Measurements from ENCODE around the gene MAPK9. TPM values are rescaled to one million over a fixed set of nuclear protein-coding genes. Genes with fewer than 3 reads are reported as not detected.
"Not testable (repeated sequence)": the region's sequence is repeated elsewhere in the genome, so short reads cannot be mapped to it uniquely, and the experiment has no call there.

The MAPK9 gene
- total RNA-seq, 1 donor from 2014 or later = 31.8 TPM

- Mint-ChIP-seq H3K9me3 (ENCODE audit: unreplicated experiment) (peaks cover 6% of the 10 kb centered on the region), H3K4me3 (ENCODE audit: unreplicated experiment) (no peak overlapping the region), H3K36me3 (ENCODE audit: unreplicated experiment) (no peaks in the 10 kb centered on the region), H3K27ac (ENCODE audit: unreplicated experiment) (no peak overlapping the region), H3K27me3 (ENCODE audit: unreplicated experiment) (peaks cover 5% of the 10 kb centered on the region), H3K4me1 (ENCODE audit: unreplicated experiment) (peaks cover 4% of the 10 kb centered on the region)
- no peak for DNase-seq (ENCODE audit: extremely low spot score, unreplicated experiment)
- no peak for TF ChIP-seq CTCF (IDR thresholded peaks at IDR 0.05)
These were observed 80.7 kb downstream of the MAPK9 start for GRCh38 chr5:180210961-180211760.

DNA sequence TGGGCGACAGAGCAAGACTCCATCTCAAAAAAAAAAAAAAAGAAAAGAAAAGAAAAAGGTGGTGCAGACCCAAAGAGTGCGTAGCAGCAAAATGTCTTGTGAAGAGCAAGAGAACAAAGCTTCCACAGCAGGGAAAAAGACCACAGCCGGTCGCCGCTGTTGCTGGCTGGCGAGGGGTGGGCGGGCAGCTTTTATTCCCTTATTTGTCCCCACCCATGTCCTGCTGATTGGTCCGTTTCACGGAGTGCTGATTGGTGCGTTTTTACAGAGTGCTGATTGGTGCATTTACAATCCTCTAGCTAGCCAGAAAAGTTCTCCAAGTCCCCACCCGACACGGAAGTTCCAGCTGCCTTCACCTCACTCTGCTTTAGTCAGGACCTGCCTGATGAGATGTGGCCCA, 81.8 kb downstream of the MAPK9 start:
- peak overlapping the region; percentile 61 for H3K4me3 Mint-ChIP-seq (ENCODE audit: unreplicated experiment)
- not testable (repeated sequence) for H3K27ac Mint-ChIP-seq (ENCODE audit: unreplicated experiment)

GRCh38 chr5:180209137-180209581, 82.7 kb downstream of the MAPK9 start, which contains the start of gene RASGEF1C:
TSS of gene RASGEF1C (minus strand) at chr5:180209211. CDS start at chr5:180138052, 71,159 bp downstream.
- Mint-ChIP-seq H3K9me3 (ENCODE audit: unreplicated experiment) (no peaks in the 10 kb centered on the region), H3K4me3 (ENCODE audit: unreplicated experiment) (peak within 1 kb of the TSS; percentile 63), H3K4me1 (ENCODE audit: unreplicated experiment) (peaks cover 4% of the 10 kb centered on the region), H3K27ac (ENCODE audit: unreplicated experiment) (no peak within 1 kb of the TSS), H3K27me3 (ENCODE audit: unreplicated experiment) (peaks cover 5% of the 10 kb centered on the region), H3K36me3 (ENCODE audit: unreplicated experiment) (no peaks in the 10 kb centered on the region)
- TF ChIP-seq CTCF (IDR thresholded peaks at IDR 0.05) = peak; percentile 53
- DNase-seq (ENCODE audit: extremely low spot score, unreplicated experiment) = peak; percentile 90

More for the DNA sequence above, 81.8 kb downstream of the MAPK9 start:
- not testable (repeated sequence) for H3K36me3 Mint-ChIP-seq (ENCODE audit: unreplicated experiment); H3K9me3 Mint-ChIP-seq (ENCODE audit: unreplicated experiment); H3K27me3 Mint-ChIP-seq (ENCODE audit: unreplicated experiment); H3K4me1 Mint-ChIP-seq (ENCODE audit: unreplicated experiment); DNase-seq (ENCODE audit: extremely low spot score, unreplicated experiment)

DNA sequence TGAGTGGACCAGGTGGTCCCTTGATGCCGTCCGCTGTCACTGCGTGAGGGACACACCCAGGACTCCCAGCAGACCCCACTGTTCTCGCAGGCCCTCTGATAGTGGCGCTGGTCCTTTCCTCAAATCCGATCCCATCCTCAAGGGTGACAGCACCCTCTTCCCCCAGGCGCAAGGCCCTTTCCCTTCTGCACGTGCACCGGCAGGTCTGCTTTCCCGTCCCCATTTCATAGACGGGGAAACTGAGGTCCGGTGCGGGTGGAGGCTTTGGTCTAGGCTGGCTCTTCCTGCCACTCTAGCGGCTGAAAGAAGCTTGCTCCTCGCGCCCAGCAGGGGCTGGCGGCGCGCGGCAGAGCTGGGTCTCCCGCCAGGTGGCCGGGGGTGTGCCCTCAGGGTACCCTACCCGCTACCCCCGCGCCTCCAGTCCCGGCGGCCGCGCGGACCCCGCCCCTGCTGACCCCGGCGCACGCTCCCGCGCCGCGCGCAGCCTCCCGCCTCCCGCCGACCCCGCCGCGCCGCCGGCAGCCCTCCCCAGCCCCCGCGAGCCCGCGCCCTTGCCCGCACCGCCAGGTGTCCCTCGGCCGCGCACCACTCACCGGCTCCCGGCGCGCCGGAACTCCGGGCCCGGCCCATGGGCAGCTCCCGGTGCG, 83.3 kb downstream of the MAPK9 start:
- Mint-ChIP-seq H3K9me3 (ENCODE audit: unreplicated experiment) (no peaks in the 10 kb centered on the region), H3K27me3 (ENCODE audit: unreplicated experiment) (peaks cover 5% of the 10 kb centered on the region), H3K36me3 (ENCODE audit: unreplicated experiment) (no peaks in the 10 kb centered on the region), H3K4me1 (ENCODE audit: unreplicated experiment) (peaks cover 4% of the 10 kb centered on the region), H3K4me3 (ENCODE audit: unreplicated experiment) (peak overlapping the region; percentile 63), H3K27ac (ENCODE audit: unreplicated experiment) (no peak overlapping the region)
- peak; percentile 83 for DNase-seq (ENCODE audit: extremely low spot score, unreplicated experiment)
- no peak for TF ChIP-seq CTCF (IDR thresholded peaks at IDR 0.05)

GRCh38 chr5:180208038-180208434, 83.8 kb downstream of the MAPK9 start:
- H3K4me3 Mint-ChIP-seq (ENCODE audit: unreplicated experiment) = peak overlapping the region; percentile 63

More at GRCh38 chr5:180208038-180208434, 83.8 kb downstream of the MAPK9 start:
- Mint-ChIP-seq H3K9me3 (ENCODE audit: unreplicated experiment) (no peaks in the 10 kb centered on the region), H3K27ac (ENCODE audit: unreplicated experiment) (no peak overlapping the region), H3K36me3 (ENCODE audit: unreplicated experiment) (no peaks in the 10 kb centered on the region), H3K27me3 (ENCODE audit: unreplicated experiment) (peaks cover 5% of the 10 kb centered on the region), H3K4me1 (ENCODE audit: unreplicated experiment) (peaks cover 7% of the 10 kb centered on the region)
- no peak for TF ChIP-seq CTCF (IDR thresholded peaks at IDR 0.05)
- peak; percentile 70 for DNase-seq (ENCODE audit: extremely low spot score, unreplicated experiment)
